HG02798 (cell line): ENCODE results near the gene MITF.

Experiments used
- ATAC-seq: cut with Tn5 transposase; IDR thresholded peaks from one replicate; pipeline ENCODE4 v1.9.1; 2021; ENCODE audit warnings: mild to moderate bottlenecking; ENCODE audit not compliant: unreplicated experiment, poor library complexity

The MITF gene

GRCh38 chr3:69724722-69725435, 14.4 kb upstream of the MITF start:
- no peak for ATAC-seq

- ATAC-seq = no peak
Observed at GRCh38 chr3:69725994-69726571, 13.2 kb upstream of the MITF start.

- ATAC-seq = no peak
Observed at GRCh38 chr3:69729147-69729919, 9.9 kb upstream of the MITF start.

DNA sequence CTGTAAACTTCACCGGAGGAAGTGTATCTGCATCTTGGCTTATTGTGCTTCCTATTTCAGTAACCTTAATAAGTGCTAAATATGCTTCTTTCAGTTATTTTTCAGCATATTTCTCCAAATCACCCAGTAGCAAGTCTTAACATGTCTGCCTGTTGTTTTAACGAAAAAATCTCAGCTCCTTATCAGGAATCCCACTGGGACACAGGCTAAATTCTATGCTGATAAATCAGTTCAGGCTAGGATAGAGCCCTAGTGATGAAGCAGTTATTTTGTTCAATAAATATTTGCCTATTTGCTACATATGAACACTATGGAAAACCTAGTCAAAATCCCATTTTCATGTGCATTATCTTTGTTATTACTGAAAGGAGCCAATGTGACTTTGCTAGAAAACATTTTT, 8.2 kb upstream of the MITF start:
- no peak for ATAC-seq

- ATAC-seq = no peak
Observed at GRCh38 chr3:69735893-69736292, 3.4 kb upstream of the MITF start.

GRCh38 chr3:69737392-69737791, 1.9 kb upstream of the MITF start:
- ATAC-seq = no peak

DNA sequence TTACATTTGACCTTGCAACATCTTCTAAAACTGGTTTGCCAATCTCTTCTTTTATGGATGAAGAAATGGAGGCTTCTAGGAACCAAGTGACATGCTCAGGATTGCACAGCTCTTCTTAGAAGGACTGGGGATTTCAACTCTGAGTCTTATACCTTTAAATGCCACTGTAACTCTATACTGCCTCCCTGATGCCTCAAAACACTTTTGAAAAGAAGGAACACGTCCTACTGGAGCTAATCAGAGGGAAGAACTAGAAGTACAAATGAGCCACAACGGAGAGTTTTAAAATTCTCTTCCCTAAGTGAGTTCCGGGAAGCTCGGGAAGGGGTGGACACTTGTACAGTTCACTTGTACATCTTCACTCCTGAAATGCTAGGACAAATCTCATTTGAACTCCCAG, 949 bp upstream of the MITF start:
- ATAC-seq = no peak

- ATAC-seq = no peak
Observed at GRCh38 chr3:69738859-69739203, 433 bp upstream of the MITF start.

DNA sequence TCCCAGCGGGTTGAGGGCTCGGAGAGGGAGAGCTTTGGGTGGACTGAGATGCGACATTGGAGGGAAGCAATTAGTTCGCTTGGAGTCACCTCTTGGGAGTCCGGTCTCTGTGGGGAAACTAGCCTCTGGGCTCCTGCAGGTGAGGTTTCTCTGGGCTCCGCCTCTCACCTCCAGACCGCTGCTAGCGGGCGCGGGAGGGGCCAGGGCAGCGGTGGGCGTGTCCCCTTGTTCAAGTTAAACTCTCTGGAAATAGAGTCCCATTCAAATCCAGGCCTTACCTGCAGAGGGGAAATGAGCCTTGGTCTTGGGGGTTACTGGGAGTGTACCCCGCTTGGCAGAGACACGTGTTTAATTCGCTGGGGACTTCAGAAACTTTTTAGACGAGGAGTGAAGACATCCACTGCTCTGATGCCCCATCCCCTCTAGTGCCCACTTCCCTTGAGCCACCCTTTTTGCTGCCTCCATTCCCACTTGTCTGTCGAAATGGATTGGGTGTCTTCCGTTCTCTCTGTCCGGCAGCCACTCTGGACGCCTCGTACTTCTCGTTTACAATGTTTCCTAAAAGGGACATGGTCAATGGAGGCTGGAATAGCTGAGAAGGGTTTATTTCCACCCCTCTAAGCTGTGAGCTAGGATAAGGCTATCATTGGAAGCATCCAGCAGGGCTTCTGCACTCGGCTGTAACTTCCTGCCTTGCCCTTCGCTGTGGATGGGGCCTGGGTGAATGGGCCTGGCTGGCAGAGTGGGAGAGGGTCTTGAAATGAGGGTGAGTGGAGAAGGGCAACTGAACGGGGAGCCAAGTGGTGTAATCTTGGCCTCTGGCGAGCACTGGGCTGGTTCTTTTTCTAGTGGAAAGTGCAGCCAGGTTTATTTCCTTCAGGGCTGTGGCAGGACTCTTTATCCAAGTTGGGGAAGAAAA, 1.1 kb downstream of the MITF start:
- no peak for ATAC-seq

- no peak for ATAC-seq
Observed at GRCh38 chr3:69741032-69741767, 1.9 kb downstream of the MITF start.

DNA sequence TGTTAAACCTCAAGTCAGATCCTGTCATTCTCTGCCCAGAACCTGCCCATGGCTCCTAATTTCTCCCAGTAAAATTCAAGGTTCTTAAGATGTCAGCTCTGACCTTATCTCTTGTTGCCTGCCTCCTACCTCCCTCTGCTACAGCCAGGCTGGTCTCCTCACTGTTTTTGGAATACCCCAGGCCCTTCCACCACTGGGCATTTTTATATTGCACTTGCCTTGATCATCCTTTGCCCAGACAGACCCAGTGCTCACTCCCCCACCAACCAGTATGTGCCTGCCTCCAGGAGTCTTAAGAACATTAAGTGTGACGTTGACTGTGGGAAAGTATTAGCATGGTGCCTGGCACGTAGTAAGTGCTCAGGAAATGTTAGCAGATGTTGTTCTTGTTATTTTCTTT, 3.1 kb downstream of the MITF start:
- ATAC-seq = no peak

DNA sequence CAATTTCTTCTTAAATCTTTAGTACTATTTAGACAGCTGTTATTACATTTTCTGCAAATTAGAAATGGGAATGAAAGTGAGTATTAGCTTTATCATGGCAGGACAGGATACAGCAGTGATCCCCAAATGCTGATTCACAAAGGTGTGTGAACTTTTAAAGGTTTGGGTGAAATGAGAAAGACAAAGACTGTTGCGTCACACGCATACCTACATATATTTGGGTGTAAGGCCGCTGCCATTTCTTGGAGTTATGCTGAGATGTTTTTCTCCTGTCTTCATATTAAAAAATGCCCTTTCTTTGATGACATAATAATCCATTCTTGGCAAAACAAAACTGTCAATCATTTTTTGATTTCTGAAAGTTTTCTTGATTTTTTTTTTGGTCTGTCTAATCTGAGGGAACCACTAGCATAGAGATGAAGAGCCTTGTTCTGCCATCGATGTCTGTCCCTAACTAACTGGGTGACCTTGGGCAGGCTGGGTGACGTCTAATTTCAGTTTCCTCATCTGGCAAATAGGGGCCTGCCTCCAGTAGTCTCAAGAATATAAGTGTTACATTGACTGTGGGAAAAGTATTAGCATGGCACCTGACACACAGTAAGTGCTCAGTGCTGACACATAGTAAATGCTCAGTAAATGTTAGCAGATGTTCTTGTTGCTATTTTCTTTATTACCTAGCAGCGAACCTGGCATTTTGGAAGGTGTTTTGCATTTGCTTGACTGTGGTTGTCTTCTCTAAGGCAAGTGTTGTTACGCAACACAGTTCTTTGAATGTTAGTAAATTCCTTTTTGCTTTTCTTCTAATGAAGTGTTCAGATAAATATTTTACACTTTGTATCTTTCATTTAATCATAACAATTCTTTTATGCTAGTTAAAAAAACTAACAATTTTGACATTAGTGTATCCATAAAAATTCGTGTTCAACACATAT, 5.0 kb downstream of the MITF start:
- no peak for ATAC-seq

- ATAC-seq = no peak
Observed at GRCh38 chr3:69745505-69745904, 6.2 kb downstream of the MITF start.

DNA sequence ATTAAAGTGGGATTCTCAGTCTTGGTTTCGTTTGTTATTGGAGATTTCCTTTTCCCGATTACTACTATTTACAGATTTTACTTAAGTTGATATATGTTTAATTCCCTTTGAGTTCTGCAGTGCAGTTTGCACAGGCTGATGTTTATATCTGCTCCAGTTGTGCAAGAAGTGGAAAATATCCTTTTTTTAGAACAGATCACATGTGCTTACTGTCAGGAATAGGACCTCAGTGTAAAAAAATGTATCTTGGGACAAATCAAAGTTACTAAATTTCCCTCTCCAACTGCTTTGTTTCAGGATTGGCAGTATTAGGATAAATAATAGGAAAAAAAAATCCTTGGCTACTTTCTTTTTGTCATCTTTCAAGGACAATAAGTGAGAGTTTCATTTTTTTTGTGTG, 6.9 kb downstream of the MITF start:
- no peak for ATAC-seq

GRCh38 chr3:69747511-69748258, 8.4 kb downstream of the MITF start:
- ATAC-seq = no peak

- ATAC-seq = no peak
Observed at GRCh38 chr3:69748503-69748902, 9.2 kb downstream of the MITF start.

- ATAC-seq = no peak
Observed at GRCh38 chr3:69749461-69749860, 10.2 kb downstream of the MITF start.

DNA sequence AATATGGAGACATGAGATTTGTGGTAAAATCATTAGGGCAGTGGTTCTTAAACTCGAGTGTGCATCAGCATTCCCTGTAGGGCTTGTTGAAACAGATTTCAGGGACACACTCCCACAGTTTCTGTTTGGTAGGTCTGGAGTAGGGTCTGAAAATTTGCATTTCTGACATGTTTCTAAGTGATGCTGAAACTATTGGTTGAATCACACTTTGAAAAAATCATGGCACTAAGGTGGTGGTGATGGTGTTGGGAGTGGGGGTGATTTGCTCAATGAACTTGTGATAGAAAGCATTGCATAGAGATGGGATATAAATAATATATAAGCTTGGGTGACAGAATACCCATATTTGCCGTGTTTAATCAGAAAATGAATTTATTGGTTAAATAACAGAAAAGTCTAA, 11.3 kb downstream of the MITF start:
- no peak for ATAC-seq
